Right ventricle myocardium inferior (tissue), 1 donor: ENCODE results near the gene MAGEB17. TPM values are rescaled to one million over a fixed set of nuclear protein-coding genes. Genes with fewer than 3 reads are reported as not detected.
A peak's percentile ranks its signal among the peaks of the same experiment; 100 is the strongest.
"Not testable (repeated sequence)": the region's sequence is repeated elsewhere in the genome, so short reads cannot be mapped to it uniquely, and the experiment has no call there.

Source experiments
- ATAC-seq: fragments of 200-7000 bp; cut with Tn5 transposase; one replicate; pipeline ENCODE4 v1.9.1; 2020; ENCODE audit warnings: mild to moderate bottlenecking, moderate library complexity
- DNase-seq: peaks from one replicate; pipeline ENCODE4 v3.0.0; 2021; ENCODE audit errors: missing footprints
- intact Hi-C: fragments of 100-400 bp; cut with DNase I; formaldehyde crosslinking; loops from one replicate; pipeline ENCODE4 v1.11.0; 2022
- long read RNA-seq: library from polyadenylated mRNA; unstranded; transcript quantifications from one replicate; pipeline ENCODE4 v2.0.0, GENCODE V29; 2021
- total RNA-seq: library from RNA; stranded (reverse); fragmentation: NEBNext Ultra II Directional; extraction: Animal tissue kit (Norgen Biotek cat#: 25700); gene quantifications from one replicate; pipeline ENCODE4 v1.2.1, GENCODE V29; 2021
- donor health status: DM: no; HTN: yes; CAD: no; lungs with severe emphysema.

MAGEB17 gene, protein sequence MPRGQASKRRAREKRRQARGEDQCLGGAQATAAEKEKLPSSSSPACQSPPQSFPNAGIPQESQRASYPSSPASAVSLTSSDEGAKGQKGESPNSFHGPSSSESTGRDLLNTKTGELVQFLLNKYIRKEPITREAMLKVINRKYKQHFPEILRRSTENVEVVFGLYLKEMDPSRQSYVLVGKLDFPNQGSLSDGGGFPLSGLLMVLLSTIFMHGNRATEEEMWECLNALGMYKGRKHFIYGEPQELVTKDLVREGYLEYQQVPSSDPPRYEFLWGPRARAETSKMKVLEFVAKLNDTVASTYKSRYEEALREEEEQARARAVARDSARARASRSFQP
- not detected for total RNA-seq
- long read RNA-seq = 0 reads

DNA sequence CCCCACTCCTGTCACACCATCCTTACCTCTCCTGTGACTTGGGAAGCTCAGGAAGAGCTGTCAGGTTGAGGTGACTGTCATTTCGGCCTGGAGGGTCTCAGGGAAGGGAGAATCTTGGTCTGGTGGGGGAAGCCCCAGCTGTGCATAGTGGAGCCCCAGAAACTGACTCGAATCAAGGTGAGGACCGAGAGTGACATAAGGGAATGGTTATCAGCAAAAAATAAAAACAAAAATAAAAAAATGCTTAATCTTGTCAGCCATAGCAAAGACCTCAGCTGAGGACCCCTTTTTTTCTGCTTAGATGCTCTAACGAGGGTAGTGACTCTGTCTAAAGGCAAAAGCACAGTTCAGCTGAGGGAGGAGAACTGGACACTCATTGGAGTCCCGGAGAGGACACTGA, at the start of gene MAGEB17:
Gene MAGEB17 (plus strand): TSS at position 301 of the 400 bp plus-strand sequence. CDS start 2,902 bp downstream, outside the sequence.
- DNase-seq (no peak), ATAC-seq (no peak)
- intact Hi-C loops = no loop called here

- intact Hi-C loops = no loop called here
- DNase-seq (no peak), ATAC-seq (no peak)
These were observed 47.7 kb upstream of the MAGEB17 start for GRCh38 chrX:16119353-16120220.

DNA sequence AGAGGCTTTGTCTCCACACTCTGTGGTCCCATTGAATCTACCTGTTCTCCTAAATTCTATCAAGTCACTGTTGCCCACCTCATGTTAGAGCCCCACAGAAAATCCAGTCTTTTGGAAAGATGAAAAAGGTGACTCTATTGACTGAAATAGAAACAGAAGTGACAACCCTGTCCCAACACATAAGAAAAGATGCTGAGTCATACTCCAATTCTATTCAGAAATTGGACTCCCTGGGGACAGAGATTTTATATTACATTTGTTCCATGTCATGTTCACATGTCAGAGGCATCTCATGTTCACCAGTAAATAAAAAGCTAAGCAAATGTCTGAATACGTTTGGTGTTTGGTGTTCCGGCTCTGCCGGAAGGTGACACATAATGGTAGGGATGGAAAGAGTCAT, 46.9 kb upstream of the MAGEB17 start:
- intact Hi-C loops = no loop called here
- ATAC-seq = no peak
- no peak for DNase-seq

GRCh38 chrX:16123222-16123786, 44.0 kb upstream of the MAGEB17 start, which contains the start of gene GRPR:
TSS of gene GRPR (plus strand) at chrX:16123565. CDS start at chrX:16123954, 389 bp downstream.
- DNase-seq (peak; percentile 76), ATAC-seq (peak; percentile 76)
- intact Hi-C loops = loop anchor here (2.0 kb wide), 1 partner anchor 541 kb away; no protein-coding TSS in a partner anchor

DNA sequence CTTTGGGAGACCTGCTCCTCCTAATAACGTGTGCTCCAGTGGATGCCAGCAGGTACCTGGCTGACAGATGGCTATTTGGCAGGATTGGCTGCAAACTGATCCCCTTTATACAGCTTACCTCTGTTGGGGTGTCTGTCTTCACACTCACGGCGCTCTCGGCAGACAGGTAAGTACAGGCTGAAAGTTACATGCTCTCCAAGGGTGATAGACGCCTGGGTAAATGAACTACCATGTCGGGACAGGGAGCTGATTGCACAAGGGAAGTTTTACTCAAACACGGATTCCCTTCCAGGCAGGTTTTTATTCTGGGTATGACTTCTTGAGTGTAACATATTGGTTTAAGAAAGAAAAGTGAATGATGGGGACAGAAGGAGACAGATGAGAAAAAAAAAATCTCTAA, 43.1 kb upstream of the MAGEB17 start:
- ATAC-seq (no peak), DNase-seq (no peak)
- intact Hi-C loops = no loop called here

- no peak for DNase-seq
- ATAC-seq = no peak
- intact Hi-C loops = no loop called here
These were observed 41.6 kb upstream of the MAGEB17 start for GRCh38 chrX:16125520-16126149.

GRCh38 chrX:16130707-16131106, 36.6 kb upstream of the MAGEB17 start:
- DNase-seq = no peak
- intact Hi-C loops = no loop called here
- no peak for ATAC-seq

DNA sequence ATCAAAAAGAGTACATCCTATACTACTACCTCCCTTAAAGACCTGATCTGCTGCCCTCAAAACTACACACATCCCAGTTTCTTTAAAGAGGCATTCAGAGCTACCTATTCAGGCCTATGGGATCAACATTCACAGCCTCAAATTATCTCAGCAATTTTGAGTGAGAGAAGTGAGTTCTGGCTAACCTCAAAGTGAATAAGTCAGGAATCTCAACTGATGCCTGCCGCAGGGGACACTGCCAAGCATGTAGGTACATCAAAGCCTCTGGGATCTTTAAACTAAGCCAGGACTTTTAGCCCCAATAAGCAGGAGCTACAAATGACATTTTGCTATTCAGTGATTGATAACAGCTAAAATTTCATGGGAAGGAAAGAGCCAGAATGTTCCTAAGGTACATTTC, 32.3 kb upstream of the MAGEB17 start:
- intact Hi-C loops = no loop called here
- DNase-seq (no peak), ATAC-seq (no peak)

DNA sequence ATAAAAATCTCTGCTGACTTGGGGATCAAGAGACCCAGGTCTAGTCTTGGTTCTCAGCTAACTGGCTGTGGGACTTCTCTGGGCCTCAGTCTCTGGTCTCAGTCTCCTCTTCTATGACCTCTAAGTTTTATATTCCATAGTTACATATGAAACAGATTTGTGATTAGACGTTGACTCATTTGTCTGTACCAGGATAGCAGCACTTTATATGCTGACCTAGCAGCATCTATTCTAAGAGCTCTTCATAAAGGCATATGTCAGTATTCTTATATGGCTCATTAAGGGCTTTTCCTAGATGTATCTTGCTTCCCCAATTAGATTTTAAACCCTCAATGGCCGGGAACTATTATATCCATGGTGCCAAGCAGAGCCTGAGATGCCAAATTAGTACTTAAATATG, 31.2 kb upstream of the MAGEB17 start:
- no peak for DNase-seq
- no peak for ATAC-seq
- intact Hi-C loops = no loop called here

GRCh38 chrX:16137416-16138107, 29.7 kb upstream of the MAGEB17 start:
- ATAC-seq = no peak
- DNase-seq = no peak
- intact Hi-C loops = no loop called here

DNA sequence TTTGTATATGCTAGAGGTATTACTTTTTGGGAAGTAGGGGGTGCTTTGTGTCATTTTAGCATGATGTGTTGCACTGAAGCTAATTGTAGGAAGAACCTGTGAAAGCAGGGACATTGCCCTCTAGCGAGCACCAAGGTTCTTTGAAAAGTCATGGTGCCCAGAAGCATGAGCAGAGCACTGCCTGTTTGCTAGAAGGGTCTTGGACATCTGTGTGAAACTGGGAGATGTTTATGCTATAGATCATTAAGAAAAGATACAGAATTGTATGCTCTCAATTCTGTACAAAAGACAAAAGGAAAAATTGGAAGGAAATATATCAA, 29.2 kb upstream of the MAGEB17 start:
- DNase-seq = no peak
- ATAC-seq = no peak
- intact Hi-C loops = no loop called here

- intact Hi-C loops = no loop called here
- DNase-seq (no peak), ATAC-seq (no peak)
These were observed 26.8 kb upstream of the MAGEB17 start for GRCh38 chrX:16140448-16140847.

DNA sequence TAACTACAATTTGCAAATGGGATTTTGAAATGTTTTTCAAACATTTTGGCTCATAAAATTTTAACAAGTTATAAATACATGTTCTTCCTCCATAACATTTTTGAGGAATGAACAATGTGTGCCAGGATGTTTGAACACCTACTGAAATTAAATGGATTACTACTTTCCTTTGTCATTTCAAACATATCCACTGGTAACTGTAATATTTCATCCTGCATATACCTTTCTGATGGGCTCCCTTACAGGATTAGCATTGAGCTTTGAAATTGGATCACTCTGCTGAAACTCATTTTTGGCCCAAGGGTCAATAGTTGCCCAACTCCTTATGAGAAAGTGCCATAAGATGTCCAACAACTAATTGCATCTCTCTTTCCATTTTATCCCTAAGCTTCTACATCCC, 26.3 kb upstream of the MAGEB17 start:
- intact Hi-C loops = no loop called here
- ATAC-seq (no peak), DNase-seq (no peak)

DNA sequence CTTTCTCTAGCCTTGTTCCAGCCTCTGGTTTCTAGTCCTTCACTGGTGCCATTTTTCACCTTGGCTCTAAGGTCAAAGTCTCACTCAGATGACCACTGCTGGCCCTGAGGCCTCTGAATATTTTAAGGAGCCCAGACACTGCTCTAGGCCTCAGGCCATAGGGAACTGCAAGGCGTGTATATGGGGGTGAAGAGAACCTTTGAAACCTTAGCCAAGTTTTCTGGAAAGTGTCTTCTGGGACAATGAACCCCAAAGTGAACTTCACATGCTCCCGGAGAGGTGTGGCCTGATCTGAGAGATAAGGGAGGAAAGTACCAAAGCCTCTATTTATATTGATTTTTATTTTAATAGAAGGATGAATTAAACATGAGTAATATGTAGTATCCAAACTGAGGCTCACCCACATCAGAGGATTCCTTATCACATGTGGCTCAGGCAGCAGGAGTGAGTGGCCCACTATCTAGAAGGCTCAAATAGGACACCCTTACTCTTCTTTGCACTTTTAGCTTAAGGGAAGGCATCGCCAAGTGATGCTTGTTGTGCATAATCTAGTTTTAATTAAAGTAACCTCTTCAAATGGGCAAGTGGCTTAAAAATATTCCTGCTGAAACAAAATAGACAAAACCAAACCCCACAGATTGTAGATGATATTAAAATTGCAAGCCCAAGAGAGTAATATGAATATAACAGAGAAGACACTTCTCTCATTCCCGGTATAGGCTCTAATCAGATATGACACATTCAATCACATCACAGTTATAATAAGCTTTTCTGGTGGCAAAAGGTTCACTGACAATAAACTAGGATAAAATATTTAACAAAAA, 25.6 kb upstream of the MAGEB17 start:
- DNase-seq (no peak), ATAC-seq (no peak)
- intact Hi-C loops = no loop called here

- intact Hi-C loops = no loop called here
- DNase-seq = no peak
- no peak for ATAC-seq
These were observed 25.1 kb upstream of the MAGEB17 start for GRCh38 chrX:16142246-16142558.

DNA sequence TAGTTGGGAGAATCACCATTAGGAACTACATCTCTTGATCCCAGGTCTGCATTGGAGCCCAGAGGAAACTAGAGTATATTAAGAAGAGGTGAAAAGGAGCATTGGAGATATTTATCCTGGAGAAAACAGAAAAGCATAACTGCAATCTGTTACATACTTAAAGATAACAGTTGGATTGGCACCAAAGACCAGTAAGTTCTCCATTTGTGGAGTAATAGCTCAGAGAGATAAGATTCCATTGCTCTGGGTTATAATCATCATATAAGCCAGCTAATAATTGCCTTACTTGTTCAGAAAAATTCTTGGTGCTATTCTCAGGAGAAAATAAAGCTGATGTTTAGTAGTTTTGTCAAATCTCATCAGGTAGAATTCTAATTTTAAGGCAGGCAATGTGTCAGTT, 23.3 kb upstream of the MAGEB17 start:
- DNase-seq (no peak), ATAC-seq (no peak)
- intact Hi-C loops = no loop called here

DNA sequence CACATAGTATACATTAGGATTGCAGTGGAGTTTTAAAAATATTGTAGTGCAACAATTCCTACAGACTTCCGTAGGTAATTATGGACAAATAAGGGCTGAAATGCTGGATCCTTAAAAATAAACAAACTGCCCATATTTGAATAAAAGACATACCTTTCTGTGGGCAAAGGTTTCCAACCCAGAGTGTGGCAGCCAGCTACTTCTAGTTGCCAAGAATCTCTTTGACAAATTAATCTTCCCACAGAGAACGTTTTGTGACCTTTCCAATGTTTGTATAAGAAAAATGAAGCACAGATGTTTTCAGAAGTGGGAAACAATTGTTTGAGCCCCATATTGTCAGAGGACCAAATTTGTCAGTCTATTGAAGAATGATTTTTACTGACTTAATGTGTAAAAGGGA, 22.9 kb upstream of the MAGEB17 start:
- no peak for DNase-seq
- intact Hi-C loops = no loop called here
- ATAC-seq = no peak

DNA sequence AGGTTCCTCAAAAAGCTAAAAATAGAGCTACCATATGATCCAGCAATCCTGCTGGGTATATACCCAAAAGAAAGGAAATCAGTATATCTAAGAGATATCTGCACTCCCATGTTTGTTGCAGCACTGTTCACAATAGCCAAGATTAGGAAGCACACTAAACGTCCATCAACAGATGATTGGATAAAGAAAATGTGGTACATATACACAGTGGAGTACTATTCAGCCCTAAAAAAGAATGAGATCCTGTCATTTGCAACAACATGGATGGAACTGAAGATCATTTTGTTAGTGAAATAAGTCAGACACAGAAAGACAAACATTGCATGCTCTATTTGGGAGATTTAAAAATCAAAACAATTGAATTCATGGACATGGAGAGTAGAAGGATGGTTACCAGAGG, 22.2 kb upstream of the MAGEB17 start:
- ATAC-seq, DNase-seq, intact Hi-C loops: not testable (repeated sequence)
